CD4-positive, alpha-beta T cell treated with Interleukin-4 for 1 hour (primary cell): Measurements from ENCODE around the gene KIAA0825.
"Not testable (repeated sequence)": the region's sequence is repeated elsewhere in the genome, so short reads cannot be mapped to it uniquely, and the experiment has no call there.

Experiments
- DNase-seq, 2 donors: peaks; one replicate each; pipeline ENCODE4 v3.0.0-alpha.2; 2020 to 2022

KIAA0825 gene

DNA sequence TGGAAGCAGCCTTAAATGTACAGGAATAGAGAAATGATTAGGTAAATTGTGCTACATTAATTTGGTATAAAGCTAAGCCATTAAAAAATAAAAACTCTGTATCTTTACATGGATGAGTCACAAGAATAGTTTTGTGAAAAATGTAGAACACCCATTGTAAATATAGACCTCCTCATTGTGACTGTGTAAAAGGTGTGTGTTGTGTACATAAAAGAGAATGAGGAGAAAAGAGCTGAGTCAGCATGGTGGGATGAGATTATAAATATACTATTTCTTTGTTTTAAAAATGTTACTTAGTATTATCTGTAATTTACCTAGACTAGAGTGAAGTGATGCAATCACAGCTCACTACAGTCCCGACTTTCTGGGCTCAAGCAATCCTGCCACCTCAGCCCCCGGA, 250.5 kb downstream of the KIAA0825 start:
- no peak for DNase-seq

GRCh38 chr5:94366811-94367210, 251.6 kb downstream of the KIAA0825 start:
- DNase-seq, result no peak

DNA sequence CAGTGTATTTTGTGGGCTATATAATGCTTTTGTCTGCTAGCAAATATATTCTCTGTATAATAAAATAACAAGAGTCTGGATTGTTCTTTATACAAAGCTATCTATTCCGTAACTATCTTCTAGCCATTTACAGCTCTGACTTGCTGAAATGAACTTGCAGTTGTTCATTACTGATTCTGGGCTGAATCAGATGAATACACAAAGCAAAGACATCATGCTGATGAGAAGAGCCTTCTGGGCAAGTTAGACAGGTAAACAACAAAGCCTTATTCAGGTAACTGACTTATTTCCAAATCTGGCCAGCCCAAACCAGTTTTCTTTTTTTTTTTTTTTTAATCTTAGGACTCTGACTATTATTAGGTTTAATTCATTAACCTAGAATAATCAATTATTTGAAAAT, 255.5 kb downstream of the KIAA0825 start:
- DNase-seq, result no peak

GRCh38 chr5:94361832-94362796, 256.3 kb downstream of the KIAA0825 start:
- DNase-seq, result no peak

- DNase-seq, result no peak
Observed at GRCh38 chr5:94361161-94361560, 257.2 kb downstream of the KIAA0825 start.

- DNase-seq, result no peak
Observed at GRCh38 chr5:94360382-94361130, 257.8 kb downstream of the KIAA0825 start.

DNA sequence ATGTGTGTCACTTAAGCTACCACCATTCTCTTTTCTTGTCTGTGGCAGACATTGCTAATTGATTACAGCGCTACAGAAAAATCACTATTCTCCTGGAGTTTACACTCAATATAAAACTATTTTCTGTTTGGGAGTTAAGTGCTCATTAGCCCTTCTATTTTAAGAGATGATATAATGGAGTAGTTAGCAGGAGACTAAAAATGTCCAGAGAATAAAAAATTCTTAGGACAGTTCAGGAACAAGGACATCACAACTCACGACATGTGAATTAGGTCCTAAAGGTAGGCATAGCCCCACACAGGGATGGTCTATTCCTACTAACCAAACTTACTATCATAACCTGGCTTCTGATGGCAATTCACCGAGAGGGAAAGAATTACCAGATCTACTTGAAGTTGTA, 258.5 kb downstream of the KIAA0825 start:
- DNase-seq, result no peak

DNA sequence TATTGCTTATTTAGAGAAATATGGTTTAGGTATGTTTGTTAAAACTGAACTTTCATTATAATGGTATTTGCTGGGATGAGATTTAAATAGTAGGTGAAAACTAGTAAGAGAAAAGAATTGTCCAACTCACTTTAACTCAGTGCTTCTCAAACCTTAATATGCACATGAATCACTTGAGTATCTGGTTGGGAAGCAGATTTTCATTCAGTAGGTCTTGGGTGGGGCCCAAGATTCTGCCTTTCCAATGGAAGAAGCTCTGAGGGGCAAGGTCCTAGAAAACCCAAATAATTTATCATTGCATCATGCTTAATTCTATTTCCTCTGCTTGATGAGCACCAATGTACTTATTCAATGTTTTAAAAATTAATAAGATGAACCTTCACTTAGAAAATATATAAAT, 262.6 kb downstream of the KIAA0825 start:
- no peak for DNase-seq

DNA sequence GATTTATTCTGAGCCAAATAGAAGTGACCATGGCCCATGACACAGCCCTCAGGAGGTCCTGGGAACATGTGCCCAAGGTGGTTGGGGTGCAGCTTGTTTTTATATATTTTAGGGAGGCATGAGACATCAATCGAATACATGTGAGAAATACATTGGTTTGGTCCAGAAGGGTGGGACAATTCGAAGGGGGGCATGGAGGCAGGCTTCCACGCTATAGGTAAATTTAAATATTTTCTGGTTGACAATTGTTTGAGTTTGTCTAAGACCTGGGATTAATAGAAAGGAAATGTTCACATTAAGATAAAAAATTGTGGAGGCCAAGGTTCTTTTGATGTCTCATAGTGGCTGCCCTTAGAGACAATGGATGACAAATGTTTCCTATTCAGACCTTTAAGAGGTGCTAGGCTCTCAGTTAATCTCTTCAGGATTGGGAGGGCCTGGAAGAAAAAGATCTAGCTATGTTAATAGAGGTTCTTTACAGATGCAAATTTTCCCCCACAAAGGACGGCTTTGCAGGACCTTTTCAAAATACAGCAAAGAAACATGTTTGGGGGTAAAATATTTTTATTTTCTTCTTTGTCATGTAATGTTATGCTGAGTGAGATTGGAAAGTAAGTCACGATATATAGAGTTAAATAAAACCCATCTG, 263.4 kb downstream of the KIAA0825 start:
- DNase-seq, result not testable (repeated sequence)

- no peak for DNase-seq
Observed at GRCh38 chr5:94353605-94354004, 264.8 kb downstream of the KIAA0825 start.

GRCh38 chr5:94347130-94347529, 271.3 kb downstream of the KIAA0825 start:
- DNase-seq, result no peak

DNA sequence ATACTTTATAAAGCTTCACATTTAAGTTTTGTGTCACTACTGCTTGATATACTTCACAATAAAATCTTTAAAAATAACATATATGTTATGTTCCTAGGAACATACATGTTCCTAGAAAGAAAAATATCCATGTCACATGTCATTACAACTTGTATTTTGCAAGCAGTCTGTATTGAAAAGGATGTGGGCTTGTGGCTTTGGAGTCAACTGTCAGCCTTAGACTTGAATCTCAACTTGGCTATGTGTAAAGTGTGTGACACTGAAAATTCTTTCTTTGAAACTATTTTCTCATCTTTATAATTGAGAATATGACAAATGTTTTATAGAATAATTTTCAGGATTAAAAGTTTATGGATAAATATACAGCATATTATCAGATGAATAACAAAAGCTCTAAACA, 273.1 kb downstream of the KIAA0825 start:
- DNase-seq, result no peak

DNA sequence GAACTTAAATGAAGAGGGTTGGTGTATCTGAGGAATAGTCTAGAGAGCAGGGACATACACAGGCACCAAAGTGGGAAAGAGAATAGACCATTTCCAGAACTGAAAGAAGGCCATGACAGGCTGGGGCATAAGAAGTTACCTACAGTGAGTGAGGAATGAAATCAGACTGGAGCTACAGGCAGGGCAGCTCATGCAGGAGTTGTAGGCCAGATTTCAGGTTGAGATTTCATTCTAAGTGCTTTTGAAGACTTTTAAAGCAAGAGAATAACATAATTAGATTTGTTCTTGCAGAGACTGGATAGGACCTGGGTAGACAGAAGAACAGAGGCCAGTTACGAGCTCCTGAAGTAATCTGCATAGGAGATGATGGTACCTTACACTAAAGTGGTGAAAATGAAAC, 280.8 kb downstream of the KIAA0825 start:
- no peak for DNase-seq

DNA sequence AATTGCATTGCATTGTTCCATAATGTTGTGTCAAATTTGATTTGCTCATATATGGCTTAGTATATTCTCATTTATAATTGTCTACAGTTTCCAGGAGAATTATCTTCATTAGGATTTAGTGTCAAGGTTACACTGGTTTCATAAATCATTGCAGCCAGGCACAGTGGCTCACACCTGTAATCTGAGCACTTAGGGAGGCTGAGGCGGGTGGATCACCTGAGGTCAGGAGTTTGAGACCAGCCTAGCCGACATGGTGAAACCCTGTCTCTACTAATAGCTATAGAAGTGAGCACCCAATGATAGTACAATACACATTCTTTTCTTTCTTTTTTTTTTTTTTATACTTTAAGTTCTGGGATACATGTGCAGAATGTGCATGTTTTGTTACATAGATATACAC, 282.5 kb downstream of the KIAA0825 start:
- DNase-seq, result no peak

GRCh38 chr5:94329115-94329514, 289.3 kb downstream of the KIAA0825 start:
- no peak for DNase-seq

GRCh38 chr5:94326586-94326985, 291.8 kb downstream of the KIAA0825 start:
- DNase-seq, result no peak

- DNase-seq, result no peak
Observed at GRCh38 chr5:94316916-94317838, 301.2 kb downstream of the KIAA0825 start.

GRCh38 chr5:94314460-94315131, 303.8 kb downstream of the KIAA0825 start:
- no peak for DNase-seq

- no peak for DNase-seq
Observed at GRCh38 chr5:94313696-94314095, 304.7 kb downstream of the KIAA0825 start.

GRCh38 chr5:94313188-94313587, 305.2 kb downstream of the KIAA0825 start:
- no peak for DNase-seq

GRCh38 chr5:94312298-94312697, 306.1 kb downstream of the KIAA0825 start:
- no peak for DNase-seq

GRCh38 chr5:94310833-94311232, 307.6 kb downstream of the KIAA0825 start:
- no peak for DNase-seq
